GM18502 (cell line): Measurements from ENCODE around the gene TTC23.

Experiments
- ATAC-seq: cut with Tn5 transposase; IDR thresholded peaks from one replicate; pipeline ENCODE4 v1.9.1; 2021; ENCODE audit warnings: mild to moderate bottlenecking; ENCODE audit not compliant: unreplicated experiment, poor library complexity

Gene TTC23, protein sequence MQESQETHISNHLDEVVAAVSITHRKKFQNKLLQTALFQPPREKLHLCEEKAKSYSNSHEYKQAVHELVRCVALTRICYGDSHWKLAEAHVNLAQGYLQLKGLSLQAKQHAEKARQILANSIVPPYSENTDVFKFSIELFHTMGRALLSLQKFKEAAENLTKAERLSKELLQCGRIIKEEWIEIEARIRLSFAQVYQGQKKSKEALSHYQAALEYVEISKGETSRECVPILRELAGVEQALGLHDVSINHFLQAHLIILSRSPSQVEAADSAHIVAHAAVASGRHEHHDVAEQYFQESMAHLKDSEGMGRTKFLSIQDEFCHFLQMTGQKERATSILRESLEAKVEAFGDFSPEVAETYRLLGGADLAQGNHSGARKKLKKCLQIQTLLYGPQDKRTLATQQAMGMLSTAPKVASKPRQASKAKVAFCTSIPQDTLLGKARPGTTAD

DNA sequence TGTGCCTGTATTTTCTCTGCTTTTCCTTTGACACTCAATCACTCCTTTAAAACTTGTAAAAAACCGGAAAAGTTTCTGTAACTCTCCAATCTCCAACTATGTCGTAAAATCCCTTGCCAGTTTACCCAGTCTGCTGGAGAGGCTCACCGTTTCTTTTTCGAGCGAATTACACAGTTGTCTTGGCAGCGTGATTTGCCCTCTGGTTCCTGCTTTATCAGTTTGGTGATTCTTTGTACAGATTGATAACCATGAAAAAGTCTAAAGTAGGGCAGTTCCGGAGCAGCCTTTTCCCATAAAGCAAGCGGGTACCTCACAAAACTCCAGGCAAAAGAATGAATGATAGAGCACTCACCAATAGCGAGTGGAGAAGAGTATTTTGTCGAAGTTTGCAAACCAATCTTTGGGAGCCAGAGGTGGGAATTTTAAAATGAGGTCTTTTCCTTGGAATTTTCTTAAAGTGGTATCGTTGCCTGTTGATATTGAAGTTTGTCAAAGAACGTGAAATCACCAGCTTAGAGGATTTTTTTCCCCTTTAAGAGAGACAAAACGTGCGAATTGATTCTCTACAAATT, at the start of gene TTC23:
Gene TTC23, minus strand, starts transcription at position 312 of the 572 bp plus-strand sequence. CDS start 20,869 bp downstream, outside the sequence.
- no peak for ATAC-seq

- no peak for ATAC-seq
Measured at GRCh38 chr15:99296386-99296785, 47.0 kb upstream of the TTC23 start.

DNA sequence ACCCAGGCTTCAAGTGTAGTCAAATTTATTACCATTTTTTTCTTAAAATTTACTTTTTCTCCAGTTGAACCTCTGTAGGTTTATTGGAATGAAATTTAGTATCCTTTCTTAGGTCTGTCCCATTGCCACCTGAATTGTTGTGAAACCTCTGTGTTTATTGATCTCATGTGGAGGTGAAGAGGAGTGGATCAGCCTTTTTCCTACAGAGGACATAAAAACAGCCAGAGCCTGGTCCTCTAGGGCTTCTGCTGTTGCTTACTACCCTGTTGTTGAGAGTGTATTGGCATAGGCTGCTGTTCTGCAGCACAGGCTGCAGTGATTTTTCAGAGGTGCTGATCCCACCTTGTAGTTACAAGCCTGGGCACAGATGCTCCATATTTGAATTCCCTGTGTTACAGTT, 46.5 kb upstream of the TTC23 start:
- ATAC-seq, result no peak

GRCh38 chr15:99291643-99292042, 42.3 kb upstream of the TTC23 start:
- ATAC-seq, result no peak

DNA sequence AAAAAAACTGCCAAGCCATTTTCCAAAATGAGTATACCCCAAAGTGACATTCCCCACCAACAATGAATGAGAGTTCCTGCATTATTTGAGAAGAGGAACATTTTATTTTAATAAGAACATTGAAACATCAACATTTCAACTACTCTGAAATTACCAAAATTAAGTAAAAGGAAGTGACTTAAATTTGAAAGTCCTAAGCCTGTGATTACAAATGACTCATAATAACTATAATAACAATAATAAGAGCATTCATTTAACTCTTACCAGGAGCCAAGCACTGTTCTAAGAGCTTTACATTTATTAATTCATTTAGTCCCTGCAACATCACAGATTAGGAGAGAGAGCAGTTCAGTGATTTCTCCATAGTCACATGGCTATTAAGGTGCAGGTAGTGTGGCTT, 34.3 kb upstream of the TTC23 start:
- ATAC-seq, result no peak

GRCh38 chr15:99282586-99282985, 33.2 kb upstream of the TTC23 start:
- no peak for ATAC-seq

GRCh38 chr15:99282121-99282520, 32.7 kb upstream of the TTC23 start:
- ATAC-seq, result no peak

- no peak for ATAC-seq
Measured at GRCh38 chr15:99279827-99280226, 30.4 kb upstream of the TTC23 start.

DNA sequence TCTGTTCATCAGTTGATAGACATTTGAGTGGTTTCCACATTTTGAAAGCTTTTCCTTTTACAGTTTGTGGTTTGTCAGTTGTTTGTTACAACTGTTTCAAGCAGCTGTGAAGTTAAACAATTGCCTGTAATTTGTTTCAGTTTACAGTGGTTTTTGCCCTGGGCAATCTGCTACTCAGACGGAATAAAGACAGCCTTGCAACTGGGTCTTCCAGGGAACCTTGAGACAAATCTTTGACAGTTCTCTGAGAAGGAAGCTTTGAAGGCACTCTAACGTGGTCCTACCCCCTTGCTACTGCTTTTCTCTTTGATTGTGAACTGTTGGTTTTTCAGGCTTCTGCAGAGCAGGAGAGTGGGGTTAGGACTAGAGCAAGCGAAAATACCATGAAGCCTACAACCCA, 29.9 kb upstream of the TTC23 start:
- no peak for ATAC-seq

GRCh38 chr15:99275525-99276128, 26.2 kb upstream of the TTC23 start:
- no peak for ATAC-seq

GRCh38 chr15:99275061-99275460, 25.7 kb upstream of the TTC23 start:
- no peak for ATAC-seq

DNA sequence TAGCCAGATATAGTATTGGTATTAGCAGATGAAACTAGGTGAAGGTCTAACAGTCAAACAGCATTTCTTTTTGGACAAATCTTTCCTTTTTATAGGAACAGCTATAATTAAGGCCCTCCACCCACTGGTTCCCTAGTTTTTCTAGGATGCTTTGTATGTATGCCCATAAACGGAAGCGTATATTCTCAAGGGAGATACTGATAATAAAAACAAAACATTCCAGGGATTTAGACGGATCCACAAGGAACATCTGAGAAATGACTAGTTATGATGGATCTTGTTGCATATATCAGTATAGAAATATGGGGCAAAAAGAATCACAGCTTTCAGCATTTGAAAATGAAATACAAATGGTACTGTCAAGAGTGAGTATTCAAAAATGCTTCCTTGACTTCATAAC, 24.4 kb upstream of the TTC23 start:
- no peak for ATAC-seq

DNA sequence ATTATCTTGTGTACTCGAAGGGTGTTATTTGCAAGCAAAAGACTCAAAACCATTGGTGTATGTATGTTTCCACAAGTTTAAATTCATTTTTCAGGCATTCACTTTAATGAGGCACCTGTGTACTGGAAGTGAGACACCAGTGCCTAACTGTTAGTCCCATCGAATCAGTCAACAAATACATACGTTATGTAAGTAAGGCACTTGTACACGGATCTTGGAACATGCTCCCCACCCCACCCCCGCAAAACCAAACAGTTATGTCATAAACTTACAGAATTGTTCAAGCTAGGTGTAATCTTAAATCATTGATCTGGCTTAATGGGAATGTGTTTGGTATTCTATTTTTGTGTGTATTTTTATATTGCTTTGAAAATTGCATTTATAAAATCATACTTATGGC, 19.1 kb upstream of the TTC23 start:
- ATAC-seq, result no peak

DNA sequence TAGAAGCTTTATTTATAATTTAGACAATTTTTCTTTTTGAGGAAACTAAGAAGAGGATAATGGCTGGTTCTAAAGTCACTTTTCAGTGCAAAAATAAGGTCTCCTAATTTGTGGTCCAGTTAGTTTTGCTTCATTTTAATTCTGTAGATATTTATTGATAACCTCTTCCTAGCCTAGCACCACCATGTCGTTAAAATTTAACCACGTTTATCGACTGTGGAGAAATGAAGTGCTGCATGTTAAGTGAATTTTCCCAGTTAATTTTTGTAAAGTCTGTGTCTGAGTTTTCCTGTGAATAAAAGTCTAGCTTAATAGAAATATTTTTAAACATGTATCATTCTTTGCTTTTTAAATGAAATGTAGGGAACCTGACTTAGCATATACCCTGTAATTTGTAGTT, 18.6 kb upstream of the TTC23 start:
- no peak for ATAC-seq

DNA sequence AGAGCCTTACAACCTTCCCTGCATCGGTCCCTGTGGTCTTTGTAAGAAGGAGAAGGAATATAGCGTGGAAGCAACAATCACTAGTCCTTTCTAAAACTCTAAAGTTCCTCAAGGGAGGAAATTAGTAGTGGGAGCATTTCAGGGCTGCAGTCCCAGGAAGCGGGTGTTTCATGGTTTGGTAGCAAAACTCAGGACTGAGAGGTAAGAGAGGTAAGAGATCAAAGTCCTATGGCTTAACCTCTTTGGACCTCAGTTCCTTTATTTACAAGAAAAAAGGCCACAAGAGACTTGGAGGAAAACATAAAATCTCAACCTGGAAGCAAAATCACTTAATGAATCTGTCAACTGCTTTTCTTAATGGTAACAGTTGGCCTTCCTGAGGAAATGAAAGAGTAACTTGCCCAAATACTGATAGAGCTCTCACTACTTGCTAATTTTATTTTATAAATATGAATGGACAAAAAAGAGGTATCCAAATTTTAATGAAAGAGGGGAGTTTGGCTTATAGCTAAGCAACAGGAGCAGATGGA, 16.2 kb upstream of the TTC23 start:
- ATAC-seq, result no peak

- ATAC-seq, result no peak
Measured at GRCh38 chr15:99264125-99264524, 14.7 kb upstream of the TTC23 start.

DNA sequence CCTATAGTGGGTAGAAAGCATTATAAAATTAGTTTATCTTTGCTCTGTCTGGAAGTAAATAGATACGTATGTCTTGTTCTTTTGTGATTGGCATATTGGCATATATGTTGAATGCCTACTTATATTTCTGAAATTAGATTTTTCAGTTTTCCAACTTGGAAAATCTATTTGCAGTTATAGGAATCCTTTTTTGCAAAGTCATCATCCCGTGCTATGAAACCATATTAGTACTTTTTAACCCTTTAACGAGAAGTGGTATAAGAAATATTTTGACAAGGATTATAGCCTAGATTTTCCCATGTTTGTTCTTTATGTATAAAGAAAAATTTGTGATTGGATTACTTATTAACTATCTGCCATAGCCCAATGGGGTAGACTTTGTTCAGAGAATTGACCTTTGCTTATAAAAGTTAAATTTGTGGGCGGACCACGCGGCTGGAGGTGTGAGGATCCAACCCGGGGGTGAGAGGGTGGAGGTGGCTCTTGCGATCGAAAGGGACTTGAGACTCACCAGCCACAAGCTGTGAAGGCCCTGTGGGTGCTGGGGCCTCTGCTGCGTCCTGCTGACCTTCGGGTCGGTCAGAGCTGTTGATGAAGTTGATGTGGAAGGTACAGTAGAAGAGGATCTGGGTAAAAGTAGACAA, 7.8 kb upstream of the TTC23 start:
- ATAC-seq, result no peak

DNA sequence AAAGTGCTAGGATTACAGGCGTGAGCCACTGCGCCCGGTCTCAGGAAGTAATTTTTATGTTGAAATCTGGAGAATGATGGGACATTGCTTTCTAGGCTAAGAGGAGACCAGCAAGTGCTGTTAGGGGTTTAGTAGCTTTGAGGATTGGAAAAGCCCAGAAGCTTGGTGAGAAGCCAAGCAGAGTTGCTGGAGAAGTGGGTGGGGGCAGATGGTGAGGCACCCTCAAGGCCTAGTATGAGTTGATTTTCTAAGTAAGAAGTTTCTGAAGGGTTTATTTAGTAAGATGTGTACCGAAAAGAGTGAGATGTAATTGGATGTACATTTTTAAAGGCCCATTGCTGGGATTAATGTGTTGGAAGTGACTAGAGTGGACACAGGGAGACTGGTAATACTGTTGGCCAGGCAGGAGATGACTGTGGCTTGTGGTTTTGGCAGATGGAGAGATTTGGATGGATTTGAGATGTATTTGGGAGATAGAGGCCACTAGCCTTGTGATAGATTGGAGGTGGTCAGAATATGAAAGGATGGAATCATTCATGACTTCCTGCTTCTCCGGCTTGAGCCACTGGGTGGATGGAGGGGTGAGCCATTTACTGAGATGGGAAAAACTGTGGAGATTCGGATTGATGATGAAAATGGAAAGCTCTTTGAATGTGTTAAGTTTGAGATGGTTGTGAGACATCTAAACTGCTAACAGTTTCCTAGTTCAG, 4.2 kb upstream of the TTC23 start:
- no peak for ATAC-seq

DNA sequence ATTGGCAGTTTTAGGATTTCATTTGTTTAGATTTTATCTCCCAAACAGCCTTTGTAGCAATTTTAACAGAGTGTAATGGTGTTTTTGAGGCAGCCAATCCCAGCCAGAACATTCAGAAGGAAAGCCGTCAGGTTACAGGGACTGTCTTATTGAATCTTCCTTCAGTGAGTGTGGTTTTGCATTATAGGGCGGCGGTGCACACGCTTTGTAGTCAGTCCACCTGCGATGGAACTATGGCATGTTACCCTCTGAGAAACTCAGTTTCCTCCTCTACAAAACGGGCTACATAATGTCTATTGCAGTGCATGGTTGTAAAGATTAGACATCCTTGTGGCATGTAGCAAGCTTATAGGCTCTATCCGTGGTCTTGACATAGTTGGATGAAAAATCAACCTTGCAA, 2.9 kb upstream of the TTC23 start:
- ATAC-seq, result no peak
